A549 (cell line): ENCODE results near the gene APMAP. TPM values are rescaled to one million over a fixed set of nuclear protein-coding genes. Genes with fewer than 3 reads are reported as not detected.

ENCODE experiments used
- ATAC-seq, 2 experiments: fragments of 200-7000 bp in 1 of 2; fragments of >200 bp in 1 of 2; cut with Nextera tagmentation in 1 of 2; cut with Tn5 transposase in 1 of 2; 3 replicates each; pipeline versions ENCODE4 v1.8.0 to v1.9.1; 2018 to 2020; ENCODE audit warnings: mild to moderate bottlenecking in 1 of 2, moderate library complexity in 1 of 2
- CTCF ChIA-PET: fragments of 300-600 bp; sonication (Branson Sonifier 250); formaldehyde crosslinking; extraction: SDS; loops from one replicate; lab custom pipeline; 2021; ENCODE audit warnings: antibody characterized with exemption, inconsistent platforms; lab: Yijun Ruan, JAX
- POLR2A ChIA-PET: fragments of 350-600 bp; formaldehyde crosslinking; extraction: SDS; loops from one replicate; lab custom pipeline; 2021; ENCODE audit warnings: antibody characterized with exemption, inconsistent platforms; lab: Yijun Ruan, JAX
- DNase-seq, 2 experiments: peaks; one replicate each; pipeline versions ENCODE4 v3.0.0 to v3.0.0-alpha.2; 2011 to 2016; ENCODE audit warnings: low read depth in 1 of 2, low spot score in 1 of 2
- FAIRE-seq: peaks from 2 replicates; lab custom pipeline; 2011; peaks lifted over from hg19 to GRCh38; lab: Jason Lieb, UNC
- H3K27ac ChIP-seq, 2 experiments: fragments of >200 bp; sonication (Bioruptor Twin); formaldehyde crosslinking; 3 replicates each; pipeline ENCODE4 v1.5.1; 2016 to 2017
- H3K4me1 ChIP-seq: fragments of >200 bp; sonication (Bioruptor Twin); formaldehyde crosslinking; 3 replicates; pipeline ENCODE4 v1.6.1; 2016
- H3K4me2 ChIP-seq: fragments of >200 bp; sonication (Bioruptor Twin); formaldehyde crosslinking; 3 replicates; pipeline ENCODE4 v1.6.1; 2016
- H3K4me3 ChIP-seq: fragments of >200 bp; sonication (Bioruptor Twin); formaldehyde crosslinking; 3 replicates; pipeline ENCODE4 v1.5.1; 2016
- H3K9me3 ChIP-seq: fragments of >200 bp; sonication (Bioruptor Twin); formaldehyde crosslinking; 3 replicates; pipeline ENCODE4 v1.6.1; 2016
- CBX2 ChIP-seq: fragments of 200-600 bp; sonication (generic); IDR thresholded peaks from 2 replicates; pipeline ENCODE4 v1.6.1; 2016; ENCODE audit warnings: low read depth, mild to moderate bottlenecking, borderline replicate concordance
- CHD4 ChIP-seq: fragments of 200-600 bp; sonication (generic); IDR thresholded peaks from 2 replicates; pipeline ENCODE4 v1.6.1; 2016; ENCODE audit warnings: antibody characterized with exemption, mild to moderate bottlenecking, borderline replicate concordance
- CTCF ChIP-seq: fragments of >200 bp; sonication (Bioruptor Twin); formaldehyde crosslinking; IDR thresholded peaks from 3 replicates; pipeline ENCODE4 v1.5.1; 2016
- EHMT2 ChIP-seq: fragments of 200-600 bp; sonication (generic); IDR thresholded peaks from 2 replicates; pipeline ENCODE4 v1.6.1; 2016; ENCODE audit warnings: antibody characterized with exemption, low read depth, mild to moderate bottlenecking, moderate library complexity
- KDM1A ChIP-seq: fragments of 200-600 bp; sonication (generic); IDR thresholded peaks from 2 replicates; pipeline ENCODE4 v1.6.1; 2016; ENCODE audit warnings: low read depth, mild to moderate bottlenecking
- MAFK ChIP-seq: fragments of 450-650 bp; IDR thresholded peaks from 2 replicates; pipeline ENCODE4 v1.6.1; 2014; ENCODE audit not compliant: partially characterized antibody
- NFE2L2 ChIP-seq: fragments of 150-350 bp; conservative IDR thresholded peaks from 2 replicates; pipeline ENCODE4 v1.6.1; 2014; ENCODE audit warnings: low read length
- NR3C1 ChIP-seq: fragments of >200 bp; sonication (Bioruptor Twin); formaldehyde crosslinking; IDR thresholded peaks from 3 replicates; pipeline ENCODE4 v1.6.1; 2017
- PHF8 ChIP-seq: fragments of 200-600 bp; sonication (generic); IDR thresholded peaks from 2 replicates; pipeline ENCODE4 v1.6.1; 2016; ENCODE audit warnings: low read depth, mild to moderate bottlenecking, antibody characterized with exemption, moderate library complexity, borderline replicate concordance
- SMC3 ChIP-seq: fragments of >200 bp; sonication (Bioruptor Twin); formaldehyde crosslinking; IDR thresholded peaks from 3 replicates; pipeline ENCODE4 v1.6.1; 2018; ENCODE audit warnings: inconsistent platforms
- SREBF2 ChIP-seq: fragments of 450-650 bp; IDR thresholded peaks from 2 replicates; pipeline ENCODE4 v1.6.1; 2014; ENCODE audit warnings: mild to moderate bottlenecking, moderate library complexity
- ZC3H11A ChIP-seq: fragments of 450-650 bp; IDR thresholded peaks from 2 replicates; pipeline ENCODE4 v1.6.1; 2014; ENCODE audit warnings: antibody characterized with exemption, mild to moderate bottlenecking
- ZNF302 ChIP-seq: fragments of 250-450 bp; sonication (Bioruptor Pico); IDR thresholded peaks from 2 replicates; pipeline ENCODE4 v1.9.0; 2021; ENCODE audit warnings: inconsistent platforms, mild to moderate bottlenecking, moderate library complexity
- WGBS: methylation state at CpG from one replicate; pipeline ENCODE4 v1.1.6; 2017; ENCODE audit errors: missing lambda C conversion rate; 5-methylcytosine and 5-hydroxymethylcytosine counted together
- polyA plus RNA-seq, 4 experiments: library from polyadenylated mRNA; depleted of rRNA in 3 of 4; stranded (reverse); fragments of >200 nt; fragmentation: RNase III in 1 of 4; extraction: RNeasy Plus Mini Kit Qiagen cat#74134 plus additional on column Dnase treatment in 1 of 4; gene quantifications; 2 replicates in 3 of 4; 3 replicates in 1 of 4; pipeline ENCODE4 v1.2.3, GENCODE V29; 2011 to 2017
- TF ChIP-seq, protein P1 (sequence below): fragments of 250-450 bp; sonication (Bioruptor Pico); IDR thresholded peaks from 2 replicates; pipeline ENCODE4 v1.5.0; 2021; ENCODE audit warnings: mild to moderate bottlenecking, moderate library complexity, borderline replicate concordance
- TF ChIP-seq, protein P2 (sequence below): fragments of 200-600 bp; sonication (generic); IDR thresholded peaks from 2 replicates; pipeline ENCODE4 v1.6.1; 2016; ENCODE audit warnings: antibody characterized with exemption, mild to moderate bottlenecking, moderate library complexity
- TF ChIP-seq, protein P3 (sequence below): IDR thresholded peaks from 2 replicates; pipeline ENCODE4 v1.6.1; 2012; ENCODE audit warnings: low read depth, borderline replicate concordance
- TF ChIP-seq, protein P4 (sequence below): IDR thresholded peaks from 2 replicates; pipeline ENCODE4 v1.6.1; 2012

APMAP gene
- polyA plus RNA-seq, 2 of the 4 experiments (the other 2 are of a cell fraction): 113 to 141 TPM

- Histone ChIP-seq H3K9me3 (peaks cover 3% of the 10 kb centered on the region; the same call in 1 of the 3 replicates), H3K27ac (no peak overlapping the region), H3K4me3 (no peak overlapping the region), H3K4me1 (no peaks in the 10 kb centered on the region)
- WGBS: 63% methylated on average over 14 of the region's 16 CpGs
- POLR2A ChIA-PET: interaction anchor here (0.5 kb wide), 1 partner anchor 440 kb away, joined by 6 read pairs; the partner anchor contains the start of gene ABHD12
- ATAC-seq: peak; percentile 7 to 29; a peak in 4 of 6 replicates
- TF ChIP-seq PHF8: no peak
- no peak for TF ChIP-seq NR3C1
- no peak for TF ChIP-seq SREBF2
- TF ChIP-seq, protein P1, sequence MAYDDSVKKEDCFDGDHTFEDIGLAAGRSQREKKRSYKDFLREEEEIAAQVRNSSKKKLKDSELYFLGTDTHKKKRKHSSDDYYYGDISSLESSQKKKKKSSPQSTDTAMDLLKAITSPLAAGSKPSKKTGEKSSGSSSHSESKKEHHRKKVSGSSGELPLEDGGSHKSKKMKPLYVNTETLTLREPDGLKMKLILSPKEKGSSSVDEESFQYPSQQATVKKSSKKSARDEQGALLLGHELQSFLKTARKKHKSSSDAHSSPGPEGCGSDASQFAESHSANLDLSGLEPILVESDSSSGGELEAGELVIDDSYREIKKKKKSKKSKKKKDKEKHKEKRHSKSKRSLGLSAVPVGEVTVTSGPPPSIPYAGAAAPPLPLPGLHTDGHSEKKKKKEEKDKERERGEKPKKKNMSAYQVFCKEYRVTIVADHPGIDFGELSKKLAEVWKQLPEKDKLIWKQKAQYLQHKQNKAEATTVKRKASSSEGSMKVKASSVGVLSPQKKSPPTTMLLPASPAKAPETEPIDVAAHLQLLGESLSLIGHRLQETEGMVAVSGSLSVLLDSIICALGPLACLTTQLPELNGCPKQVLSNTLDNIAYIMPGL (CRISPR knock-in tag): no peak
- TF ChIP-seq, protein P2, sequence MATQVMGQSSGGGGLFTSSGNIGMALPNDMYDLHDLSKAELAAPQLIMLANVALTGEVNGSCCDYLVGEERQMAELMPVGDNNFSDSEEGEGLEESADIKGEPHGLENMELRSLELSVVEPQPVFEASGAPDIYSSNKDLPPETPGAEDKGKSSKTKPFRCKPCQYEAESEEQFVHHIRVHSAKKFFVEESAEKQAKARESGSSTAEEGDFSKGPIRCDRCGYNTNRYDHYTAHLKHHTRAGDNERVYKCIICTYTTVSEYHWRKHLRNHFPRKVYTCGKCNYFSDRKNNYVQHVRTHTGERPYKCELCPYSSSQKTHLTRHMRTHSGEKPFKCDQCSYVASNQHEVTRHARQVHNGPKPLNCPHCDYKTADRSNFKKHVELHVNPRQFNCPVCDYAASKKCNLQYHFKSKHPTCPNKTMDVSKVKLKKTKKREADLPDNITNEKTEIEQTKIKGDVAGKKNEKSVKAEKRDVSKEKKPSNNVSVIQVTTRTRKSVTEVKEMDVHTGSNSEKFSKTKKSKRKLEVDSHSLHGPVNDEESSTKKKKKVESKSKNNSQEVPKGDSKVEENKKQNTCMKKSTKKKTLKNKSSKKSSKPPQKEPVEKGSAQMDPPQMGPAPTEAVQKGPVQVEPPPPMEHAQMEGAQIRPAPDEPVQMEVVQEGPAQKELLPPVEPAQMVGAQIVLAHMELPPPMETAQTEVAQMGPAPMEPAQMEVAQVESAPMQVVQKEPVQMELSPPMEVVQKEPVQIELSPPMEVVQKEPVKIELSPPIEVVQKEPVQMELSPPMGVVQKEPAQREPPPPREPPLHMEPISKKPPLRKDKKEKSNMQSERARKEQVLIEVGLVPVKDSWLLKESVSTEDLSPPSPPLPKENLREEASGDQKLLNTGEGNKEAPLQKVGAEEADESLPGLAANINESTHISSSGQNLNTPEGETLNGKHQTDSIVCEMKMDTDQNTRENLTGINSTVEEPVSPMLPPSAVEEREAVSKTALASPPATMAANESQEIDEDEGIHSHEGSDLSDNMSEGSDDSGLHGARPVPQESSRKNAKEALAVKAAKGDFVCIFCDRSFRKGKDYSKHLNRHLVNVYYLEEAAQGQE: no peak
- no peak for TF ChIP-seq CHD4
- no peak for TF ChIP-seq NFE2L2
- TF ChIP-seq, protein P3, sequence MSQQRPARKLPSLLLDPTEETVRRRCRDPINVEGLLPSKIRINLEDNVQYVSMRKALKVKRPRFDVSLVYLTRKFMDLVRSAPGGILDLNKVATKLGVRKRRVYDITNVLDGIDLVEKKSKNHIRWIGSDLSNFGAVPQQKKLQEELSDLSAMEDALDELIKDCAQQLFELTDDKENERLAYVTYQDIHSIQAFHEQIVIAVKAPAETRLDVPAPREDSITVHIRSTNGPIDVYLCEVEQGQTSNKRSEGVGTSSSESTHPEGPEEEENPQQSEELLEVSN: no peak
- TF ChIP-seq SMC3: no peak
- no peak for TF ChIP-seq ZC3H11A
- TF ChIP-seq, protein P4, sequence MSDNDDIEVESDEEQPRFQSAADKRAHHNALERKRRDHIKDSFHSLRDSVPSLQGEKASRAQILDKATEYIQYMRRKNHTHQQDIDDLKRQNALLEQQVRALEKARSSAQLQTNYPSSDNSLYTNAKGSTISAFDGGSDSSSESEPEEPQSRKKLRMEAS: no peak
- no peak for TF ChIP-seq MAFK
- TF ChIP-seq EHMT2: no peak
- TF ChIP-seq CTCF: no peak
- no peak for TF ChIP-seq CBX2
- no peak for TF ChIP-seq ZNF302
- no peak for TF ChIP-seq KDM1A
- TF ChIP-seq, all 56 proteins: peak for 0
- CTCF ChIA-PET: interaction anchor here (1.8 kb wide), 1 partner anchor 297 kb away, joined by 4 read pairs; the partner anchor contains the start of gene PYGB
- no peak overlapping the region for H3K4me2 ChIP-seq
- no peak for DNase-seq
- FAIRE-seq: no peak
Observed at GRCh38 chr20:24950836-24951525, 41.6 kb downstream of the APMAP start.
